Keratinocyte (primary cell): Measurements from ENCODE around the gene ZMIZ1. TPM values are rescaled to one million over a fixed set of nuclear protein-coding genes. Genes with fewer than 3 reads are reported as not detected.
"Not testable (repeated sequence)": the region's sequence is repeated elsewhere in the genome, so short reads cannot be mapped to it uniquely, and the experiment has no call there.

ENCODE experiments used
- DNase-seq: peaks from one replicate; pipeline ENCODE4 v3.0.0-alpha.2; 2011; ENCODE audit warnings: low read depth, missing footprints, low spot score
- FAIRE-seq: peaks from 2 replicates; lab custom pipeline; 2011; peaks lifted over from hg19 to GRCh38; lab: Jason Lieb, UNC
- H2AFZ ChIP-seq: 2 replicates; pipeline ENCODE4 v1.6.0; 2012; ENCODE audit warnings: low read length, control low read depth, inconsistent platforms; ENCODE audit not compliant: control insufficient read depth
- H3K27ac ChIP-seq: 2 replicates; pipeline ENCODE4 v1.5.1; 2011; ENCODE audit warnings: low read length; ENCODE audit not compliant: control insufficient read depth, insufficient read depth
- H3K27me3 ChIP-seq: 3 replicates; pipeline ENCODE4 v1.6.0; 2011; ENCODE audit warnings: low read length; ENCODE audit not compliant: control insufficient read depth, insufficient read depth; ENCODE audit errors: extremely low read depth
- H3K36me3 ChIP-seq, 2 experiments: 2 replicates in 1 of 2; 3 replicates in 1 of 2; pipeline ENCODE4 v1.5.1; 2011; ENCODE audit warnings: low read length in 2 of 2, mild to moderate bottlenecking in 1 of 2; ENCODE audit not compliant: control insufficient read depth in 2 of 2, insufficient read depth in 2 of 2; ENCODE audit errors: extremely low read depth in 1 of 2
- H3K4me1 ChIP-seq: 3 replicates; pipeline ENCODE4 v1.5.1; 2011; ENCODE audit warnings: low read length; ENCODE audit not compliant: control insufficient read depth, insufficient read depth; ENCODE audit errors: extremely low read depth
- H3K4me2 ChIP-seq: 3 replicates; pipeline ENCODE4 v1.6.0; 2011; ENCODE audit warnings: low read depth, low read length; ENCODE audit not compliant: control insufficient read depth, insufficient read depth; ENCODE audit errors: extremely low read depth
- H3K4me3 ChIP-seq, 3 experiments: fragments of 200-600 bp in 1 of 3; sonication (generic) in 1 of 3; 2 replicates in 2 of 3; 3 replicates in 1 of 3; pipeline ENCODE4 v1.5.1; 2011 to 2016; ENCODE audit warnings: low read length in 3 of 3, mild to moderate bottlenecking in 3 of 3, control low read depth in 2 of 3, inconsistent platforms in 1 of 3, low read depth in 1 of 3, mixed read lengths in 1 of 3, mixed run types in 1 of 3, moderate library complexity in 1 of 3; ENCODE audit not compliant: control insufficient read depth in 2 of 3, insufficient read depth in 2 of 3; ENCODE audit errors: extremely low read depth in 1 of 3
- H3K79me2 ChIP-seq: 2 replicates; pipeline ENCODE4 v1.6.0; 2012; ENCODE audit warnings: low read length; ENCODE audit not compliant: control insufficient read depth, insufficient read depth
- H3K9ac ChIP-seq: 3 replicates; pipeline ENCODE4 v1.6.0; 2011; ENCODE audit warnings: low read length; ENCODE audit not compliant: control insufficient read depth, insufficient read depth; ENCODE audit errors: extremely low read depth
- H3K9me1 ChIP-seq: 3 replicates; pipeline ENCODE4 v1.6.0; 2011; ENCODE audit warnings: low read length; ENCODE audit not compliant: control insufficient read depth, insufficient read depth; ENCODE audit errors: extremely low read depth
- H3K9me3 ChIP-seq: 2 replicates; pipeline ENCODE4 v1.5.1; 2012; ENCODE audit warnings: low read depth, low read length; ENCODE audit not compliant: control insufficient read depth
- H4K20me1 ChIP-seq: 3 replicates; pipeline ENCODE4 v1.6.0; 2011; ENCODE audit warnings: low read length; ENCODE audit not compliant: control insufficient read depth, insufficient read depth; ENCODE audit errors: extremely low read depth
- EZH2 ChIP-seq: IDR thresholded peaks from one replicate; pipeline ENCODE4 v1.6.1; 2012; ENCODE audit warnings: inconsistent platforms, mild to moderate bottlenecking, low read length, moderate library complexity
- dilution Hi-C: fragments of 300-500 bp; cut with MboI; formaldehyde crosslinking; loops from one replicate; pipeline ENCODE4 v1.7.0; 2020; ENCODE audit warnings: low sequenced_read_pairs; ENCODE audit not compliant: extremely low pct_ligation_motif_present
- polyA plus RNA-seq, 5 experiments: library from polyadenylated mRNA; depleted of rRNA in 3 of 5; stranded (reverse) in 3 of 5; stranded (forward) in 1 of 5; unstranded in 1 of 5; fragments of >200 nt; gene quantifications; 1 replicate in 1 of 5; 2 replicates in 3 of 5; 3 replicates in 1 of 5; pipeline versions ENCODE4 v1.2.1 to v1.2.3, GENCODE V29; 2011 to 2012; ENCODE audit warnings: missing spikeins in 2 of 5, low read depth in 1 of 5, low replicate concordance in 1 of 5
- TF ChIP-seq, protein P1 (sequence below), 3 experiments: IDR thresholded peaks in 1 of 3; conservative IDR thresholded peaks in 1 of 3; optimal IDR thresholded peaks in 1 of 3; 2 replicates in 2 of 3; 3 replicates in 1 of 3; pipeline versions ENCODE3 to v1.5.1; 2011; ENCODE audit warnings: low read length in 3 of 3, mild to moderate bottlenecking in 3 of 3, moderate library complexity in 2 of 3, control low read depth in 1 of 3, inconsistent platforms in 1 of 3; ENCODE audit not compliant: insufficient read depth in 2 of 3; ENCODE audit errors: extremely low read depth in 1 of 3

The ZMIZ1 gene
- polyA plus RNA-seq, 1 donor (not counting 4 experiments of a cell fraction or from before 2014, with no cell fraction given): 1.8 TPM

GRCh38 chr10:79331709-79332108 is 262.9 kb downstream of the ZMIZ1 start:
- Histone ChIP-seq H3K27ac (peak overlapping the region; percentile 94), H3K9me1 (no peaks in the 10 kb centered on the region), H4K20me1 (no peaks in the 10 kb centered on the region), H3K9me3 (peaks cover 2% of the 10 kb centered on the region), H2AFZ (no peak overlapping the region), H3K4me2 (peak overlapping the region; percentile 56), H3K4me1 (peaks cover 44% of the 10 kb centered on the region), H3K4me3 (no peak overlapping the region), H3K79me2 (no peaks in the 10 kb centered on the region), H3K9ac (peak overlapping the region; percentile 76), H3K27me3 (no peaks in the 10 kb centered on the region), H3K36me3 (no peaks in the 10 kb centered on the region)
- TF ChIP-seq, protein P1, sequence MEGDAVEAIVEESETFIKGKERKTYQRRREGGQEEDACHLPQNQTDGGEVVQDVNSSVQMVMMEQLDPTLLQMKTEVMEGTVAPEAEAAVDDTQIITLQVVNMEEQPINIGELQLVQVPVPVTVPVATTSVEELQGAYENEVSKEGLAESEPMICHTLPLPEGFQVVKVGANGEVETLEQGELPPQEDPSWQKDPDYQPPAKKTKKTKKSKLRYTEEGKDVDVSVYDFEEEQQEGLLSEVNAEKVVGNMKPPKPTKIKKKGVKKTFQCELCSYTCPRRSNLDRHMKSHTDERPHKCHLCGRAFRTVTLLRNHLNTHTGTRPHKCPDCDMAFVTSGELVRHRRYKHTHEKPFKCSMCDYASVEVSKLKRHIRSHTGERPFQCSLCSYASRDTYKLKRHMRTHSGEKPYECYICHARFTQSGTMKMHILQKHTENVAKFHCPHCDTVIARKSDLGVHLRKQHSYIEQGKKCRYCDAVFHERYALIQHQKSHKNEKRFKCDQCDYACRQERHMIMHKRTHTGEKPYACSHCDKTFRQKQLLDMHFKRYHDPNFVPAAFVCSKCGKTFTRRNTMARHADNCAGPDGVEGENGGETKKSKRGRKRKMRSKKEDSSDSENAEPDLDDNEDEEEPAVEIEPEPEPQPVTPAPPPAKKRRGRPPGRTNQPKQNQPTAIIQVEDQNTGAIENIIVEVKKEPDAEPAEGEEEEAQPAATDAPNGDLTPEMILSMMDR (optimal IDR thresholded peaks at IDR 0.05 in 1 of 3, IDR thresholded peaks at IDR 0.05 in 1 of 3, conservative IDR thresholded peaks at IDR 0.05 in 1 of 3; ENCODE audit: extremely low read depth in 1 of 3, insufficient read depth in 2 of 3, low read length in 3 of 3): no peak
- TF ChIP-seq EZH2: no peak
- peak; percentile 96 for DNase-seq
- dilution Hi-C loops: no loop called here
- peak; percentile 85 for FAIRE-seq

DNA sequence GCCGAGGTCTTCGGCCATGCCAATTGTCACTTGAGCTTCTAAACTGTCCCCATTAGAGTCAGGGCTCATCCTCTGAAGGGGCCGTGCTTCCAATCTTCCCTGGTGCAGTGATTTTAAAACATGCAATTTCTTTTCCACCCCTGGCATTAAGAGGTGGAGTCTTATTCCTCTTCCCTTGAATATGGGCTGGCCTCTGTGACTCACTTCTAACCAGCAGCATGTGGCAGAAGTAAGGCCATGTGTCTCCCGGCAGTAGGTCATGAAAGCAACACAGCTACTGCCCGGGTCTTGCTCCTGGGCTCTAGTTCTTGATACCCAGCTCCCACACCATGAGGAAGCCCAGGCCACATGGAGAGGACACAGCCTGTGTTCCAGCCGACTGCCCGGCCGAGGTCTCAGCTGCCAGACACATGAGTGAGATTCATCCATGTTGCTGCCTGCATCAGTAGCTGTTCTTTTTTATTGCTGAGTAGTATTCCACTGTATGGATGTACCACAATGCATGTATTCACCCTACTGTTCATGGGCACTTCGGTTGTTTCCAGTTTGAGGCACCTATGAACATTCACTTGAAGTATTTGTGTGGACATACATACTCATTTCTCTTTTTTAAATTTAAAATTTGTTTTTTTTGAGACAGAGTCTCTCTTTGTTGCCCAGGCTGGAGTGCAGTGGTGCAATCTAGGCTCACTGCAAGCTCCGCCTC is 264.0 kb downstream of the ZMIZ1 start:
- H3K27me3 ChIP-seq, H3K4me3 ChIP-seq, H3K79me2 ChIP-seq, H2AFZ ChIP-seq, H3K36me3 ChIP-seq, H3K4me2 ChIP-seq, H4K20me1 ChIP-seq, H3K9me3 ChIP-seq, dilution Hi-C loops, DNase-seq, H3K9me1 ChIP-seq: not testable (repeated sequence)
- Histone ChIP-seq H3K27ac (peak overlapping the region; percentile 85), H3K9ac (peak overlapping the region; percentile 22), H3K4me1 (peaks cover 44% of the 10 kb centered on the region)
- FAIRE-seq: peak; percentile 5
